Esophagus squamous epithelium (tissue), 5 donors: ENCODE results near the gene GADD45G. TPM values are rescaled to one million over a fixed set of nuclear protein-coding genes. Genes with fewer than 3 reads are reported as not detected.

Source experiments
- DNase-seq: peaks from one replicate; lab custom pipeline; 2025; lab: John Stamatoyannopoulos, UW
- H3K27ac ChIP-seq, 4 donors: fragments of 200-600 bp; sonication (generic); one replicate each; pipeline ENCODE4 v1.5.1; 2016 to 2019; ENCODE audit warnings: mild to moderate bottlenecking in 1 of 4
- H3K27me3 ChIP-seq, 4 donors: fragments of 200-600 bp; sonication (generic); 1 replicate in 3 of 4; 2 replicates in 1 of 4; pipeline versions ENCODE4 v1.5.1 to v1.6.0; 2017 to 2021; ENCODE audit warnings: antibody characterized with exemption in 1 of 4
- H3K36me3 ChIP-seq, 3 donors: fragments of 200-600 bp; sonication (generic); one replicate each; pipeline ENCODE4 v1.5.1; 2016 to 2019
- H3K4me1 ChIP-seq, 3 donors: fragments of 200-600 bp; sonication (generic); one replicate each; pipeline ENCODE4 v1.5.1; 2017 to 2019
- H3K4me3 ChIP-seq, 4 donors: fragments of 200-600 bp; sonication (generic); 1 replicate in 3 of 4; 2 replicates in 1 of 4; pipeline ENCODE4 v1.5.1; 2016 to 2019; ENCODE audit warnings: mild to moderate bottlenecking in 2 of 4, moderate library complexity in 1 of 4
- H3K9me3 ChIP-seq, 3 donors: fragments of 200-600 bp; sonication (generic); one replicate each; pipeline ENCODE4 v1.5.1; 2016 to 2019
- CTCF ChIP-seq, 6 experiments: fragments of 450-650 bp in 4 of 6; fragments of 200-600 bp in 2 of 6; sonication (generic) in 2 of 6; IDR thresholded peaks; one replicate each; pipeline ENCODE4 v1.5.1; 2016 to 2019; ENCODE audit warnings: antibody characterized with exemption in 6 of 6, mild to moderate bottlenecking in 4 of 6, moderate library complexity in 4 of 6
- POLR2A ChIP-seq, 4 donors: fragments of 450-650 bp; IDR thresholded peaks; one replicate each; pipeline ENCODE4 v1.6.1; 2017; ENCODE audit warnings: antibody characterized with exemption in 4 of 4, mild to moderate bottlenecking in 4 of 4, moderate library complexity in 3 of 4
- WGBS, 2 donors: methylation state at CpG; one replicate each; pipeline ENCODE4 v1.1.5; 2018; 5-methylcytosine and 5-hydroxymethylcytosine counted together
- intact Hi-C: fragments of 100-400 bp; cut with DNase I; formaldehyde crosslinking; loops from one replicate; pipeline ENCODE4 v1.15.0; 2022
- total RNA-seq, 4 donors: library from RNA; depleted of rRNA; stranded (reverse); fragments of >200 nt; gene quantifications; one replicate each; pipeline ENCODE4 v1.1.0, GENCODE V29; 2016
- donor health status: DM: yes; HTN: yes; CAD: no.

GADD45G gene
- total RNA-seq, 4 donors from 2014 or later = 1.8 to 18.7 (median 8.5) TPM

- Histone ChIP-seq H3K27me3 (peaks cover 0 to 29% (median 0%) of the 10 kb centered on the region in 4 donors), H3K9me3 (no peaks in the 10 kb centered on the region), H3K27ac (no peak overlapping the region), H3K4me1 (peaks cover 0 to 15% (median 0%) of the 10 kb centered on the region in 3 donors), H3K4me3 (no peak overlapping the region), H3K36me3 (no peaks in the 10 kb centered on the region)
- WGBS, 2 donors = 83 to 84% methylated on average over 12 of the region's 12 CpGs
- DNase-seq = no peak
- TF ChIP-seq CTCF (IDR thresholded peaks at IDR 0.05) (no peak), POLR2A (IDR thresholded peaks at IDR 0.05) (no peak)
- intact Hi-C loops = no loop called here
Measured at GRCh38 chr9:89629081-89629976, 24.5 kb downstream of the GADD45G start.

DNA sequence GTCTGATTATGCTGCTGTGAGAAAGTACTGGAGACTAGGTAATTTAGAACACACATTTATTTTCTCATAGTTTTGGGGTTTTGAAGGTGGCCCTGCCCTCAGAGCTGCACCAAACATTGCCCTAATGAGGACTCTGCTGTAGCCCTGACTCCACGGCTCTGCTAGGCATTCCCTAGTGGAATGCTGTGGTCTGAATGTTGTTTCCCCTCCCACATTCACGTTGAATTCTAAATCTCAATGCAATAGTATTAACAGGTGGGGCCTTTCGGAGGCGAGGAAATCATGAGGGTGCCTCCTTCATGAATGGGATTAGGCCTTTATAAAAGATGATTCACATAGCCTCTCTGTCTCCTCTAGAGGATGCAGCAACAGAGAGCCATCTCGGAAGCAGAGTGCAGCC, 25.7 kb downstream of the GADD45G start:
- no peak overlapping the region for H3K27ac ChIP-seq
- H3K4me1 ChIP-seq = peaks cover 2 to 22% (median 3%) of the 10 kb centered on the region in 3 donors

DNA sequence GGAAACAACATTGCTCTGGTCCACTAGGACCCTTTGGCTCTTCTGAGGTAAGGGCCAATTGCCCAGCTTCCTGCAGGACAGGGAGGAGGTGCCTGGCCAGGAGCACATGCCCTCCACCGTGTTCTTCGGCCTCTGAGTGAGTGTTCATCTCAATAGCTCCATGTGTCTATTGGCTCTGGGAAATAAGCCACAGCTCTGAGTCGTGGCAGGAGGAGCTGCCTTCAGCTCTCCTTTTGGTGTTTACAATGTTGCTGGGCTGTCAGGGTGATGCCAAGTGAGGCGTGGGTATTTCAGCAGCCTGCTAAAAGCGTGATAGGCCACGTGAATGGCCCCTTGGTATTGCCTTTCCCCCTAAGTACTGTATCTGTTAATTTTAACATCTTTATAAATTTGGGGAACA, 26.6 kb downstream of the GADD45G start:
- H3K9me3 ChIP-seq = no peaks in the 10 kb centered on the region
- WGBS, 2 donors = 50 to 60% methylated on average over 3 to 6 of the region's 6 CpGs

More for the DNA sequence above, 25.7 kb downstream of the GADD45G start:
- TF ChIP-seq CTCF (IDR thresholded peaks at IDR 0.05) (no peak), POLR2A (IDR thresholded peaks at IDR 0.05) (no peak)
- no peaks in the 10 kb centered on the region for H3K9me3 ChIP-seq
- WGBS, 2 donors = 71 to 85% methylated on average over 5 of the region's 5 CpGs
- no peak for DNase-seq
- H3K36me3 ChIP-seq = no peaks in the 10 kb centered on the region
- intact Hi-C loops = no loop called here
- H3K27me3 ChIP-seq = peaks cover 0 to 22% (median 0%) of the 10 kb centered on the region in 4 donors
- H3K4me3 ChIP-seq = no peak overlapping the region

GRCh38 chr9:89632192-89632733, 27.5 kb downstream of the GADD45G start:
- intact Hi-C loops = no loop called here
- Histone ChIP-seq H3K4me1 (peaks cover 5 to 21% (median 6%) of the 10 kb centered on the region in 3 donors), H3K27me3 (peaks cover 0 to 12% (median 0%) of the 10 kb centered on the region in 4 donors), H3K9me3 (no peaks in the 10 kb centered on the region), H3K36me3 (no peaks in the 10 kb centered on the region), H3K27ac (no peak overlapping the region), H3K4me3 (no peak overlapping the region)
- TF ChIP-seq POLR2A (IDR thresholded peaks at IDR 0.05) (no peak), CTCF (IDR thresholded peaks at IDR 0.05) (no peak)
- DNase-seq = no peak
- WGBS, 2 donors = 88 to 91% methylated on average over 5 of the region's 7 CpGs

More for the DNA sequence above, 26.6 kb downstream of the GADD45G start:
- Histone ChIP-seq H3K27me3 (peaks cover 0 to 20% (median 0%) of the 10 kb centered on the region in 4 donors), H3K4me3 (no peak overlapping the region), H3K27ac (no peak overlapping the region), H3K36me3 (no peaks in the 10 kb centered on the region), H3K4me1 (peaks cover 5 to 26% (median 6%) of the 10 kb centered on the region in 3 donors)
- intact Hi-C loops = no loop called here
- TF ChIP-seq POLR2A (IDR thresholded peaks at IDR 0.05) = no peak
- no peak for TF ChIP-seq CTCF (IDR thresholded peaks at IDR 0.05)
- no peak for DNase-seq

GRCh38 chr9:89632736-89633135, 27.9 kb downstream of the GADD45G start:
- TF ChIP-seq POLR2A (IDR thresholded peaks at IDR 0.05) = no peak
- H3K9me3 ChIP-seq = no peaks in the 10 kb centered on the region
- H3K4me1 ChIP-seq = peaks cover 5 to 21% (median 6%) of the 10 kb centered on the region in 3 donors
- DNase-seq = no peak
- H3K36me3 ChIP-seq = no peaks in the 10 kb centered on the region
- WGBS, 2 donors = 87 to 93% methylated on average over 4 to 7 of the region's 7 CpGs
- no peak overlapping the region for H3K4me3 ChIP-seq
- H3K27ac ChIP-seq = no peak overlapping the region
- peaks cover 0 to 7% (median 0%) of the 10 kb centered on the region in 4 donors for H3K27me3 ChIP-seq
- intact Hi-C loops = no loop called here
